Endodermal cell (in vitro differentiated cells): ENCODE measurements around the gene TSPAN18. TPM values are rescaled to one million over a fixed set of nuclear protein-coding genes. Genes with fewer than 3 reads are reported as not detected.
A peak's percentile ranks its signal among the peaks of the same experiment; 100 is the strongest.

ENCODE experiments used
- DNase-seq: peaks from one replicate; pipeline ENCODE4 v3.0.0-alpha.2; 2017
- H3K27ac ChIP-seq: 2 replicates; pipeline ENCODE4 v1.5.1; 2013; ENCODE audit warnings: mild to moderate bottlenecking, low read depth, low read length, moderate library complexity
- H3K27me3 ChIP-seq: 2 replicates; pipeline ENCODE4 v1.6.1; 2013; ENCODE audit warnings: mild to moderate bottlenecking, low read length, moderate library complexity; ENCODE audit not compliant: insufficient read depth, control insufficient read depth, poor library complexity, severe bottlenecking
- H3K36me3 ChIP-seq: 2 replicates; pipeline ENCODE4 v1.7.0; 2013; ENCODE audit warnings: mild to moderate bottlenecking, low read length, moderate library complexity; ENCODE audit not compliant: control insufficient read depth, insufficient read depth
- H3K4me1 ChIP-seq: one replicate; pipeline ENCODE4 v1.7.0; 2013; ENCODE audit warnings: low read length; ENCODE audit not compliant: control insufficient read depth, insufficient read depth
- H3K4me3 ChIP-seq: 2 replicates; pipeline ENCODE4 v1.5.1; 2013; ENCODE audit warnings: mild to moderate bottlenecking, low read length, moderate library complexity
- H3K9ac ChIP-seq: 2 replicates; pipeline ENCODE4 v1.6.1; 2013; ENCODE audit warnings: mild to moderate bottlenecking, low read length, moderate library complexity; ENCODE audit not compliant: poor library complexity, severe bottlenecking; ENCODE audit errors: extremely low read depth
- H3K9me3 ChIP-seq: 2 replicates; pipeline ENCODE4 v1.6.1; 2013; ENCODE audit warnings: mild to moderate bottlenecking, low read length, moderate library complexity; ENCODE audit not compliant: control insufficient read depth
- H3K27ac Mint-ChIP-seq: 2 replicates; pipeline ENCODE4 v1.8.0; 2020; ENCODE audit warnings: mixed read lengths
- H3K27me3 Mint-ChIP-seq: 2 replicates; pipeline ENCODE4 v1.8.0; 2021; ENCODE audit warnings: mild to moderate bottlenecking, mixed read lengths; ENCODE audit not compliant: insufficient read depth
- H3K36me3 Mint-ChIP-seq: 2 replicates; pipeline ENCODE4 v1.8.0; 2020; ENCODE audit warnings: low read depth, mixed read lengths
- H3K4me1 Mint-ChIP-seq: 2 replicates; pipeline ENCODE4 v1.8.0; 2020; ENCODE audit warnings: mixed read lengths
- H3K4me3 Mint-ChIP-seq: 2 replicates; pipeline ENCODE4 v1.8.0; 2020; ENCODE audit warnings: mild to moderate bottlenecking, moderate library complexity, mixed read lengths
- H3K9me3 Mint-ChIP-seq: 2 replicates; pipeline ENCODE4 v1.8.0; 2020; ENCODE audit warnings: mild to moderate bottlenecking, mixed read lengths
- CTCF ChIP-seq: fragments of 200-600 bp; sonication (generic); conservative IDR thresholded peaks from 2 replicates; pipeline ENCODE4 v1.5.0; 2021; ENCODE audit warnings: antibody characterized with exemption, mild to moderate bottlenecking
- WGBS, 2 experiments: methylation state at CpG; one replicate each; pipeline versions ENCODE4 v1.1.5 to v1.1.7; 2013; ENCODE audit warnings: missing lambda C conversion rate in 2 of 2, mixed read lengths in 1 of 2; ENCODE audit not compliant: insufficient coverage in 1 of 2, insufficient read length in 1 of 2; 5-methylcytosine and 5-hydroxymethylcytosine counted together
- total RNA-seq, 2 donors: library from RNA; stranded (reverse); fragmentation: NEBNext Ultra II Directional in 1 of 2; extraction: Animal tissue kit (Norgen Biotek cat#: 25700) in 1 of 2; gene quantifications; 2 replicates in 1 of 2; 3 replicates in 1 of 2; pipeline ENCODE4 v1.2.1, GENCODE V29; 2021

Gene TSPAN18
- total RNA-seq, 2 donors from 2014 or later = 28.0 to 28.7 TPM

- no peak overlapping the region for H3K27ac Mint-ChIP-seq
- no peaks in the 10 kb centered on the region for H3K4me1 Mint-ChIP-seq
- no peaks in the 10 kb centered on the region for H3K9me3 Mint-ChIP-seq
- DNase-seq = no peak
- peaks cover 43% of the 10 kb centered on the region for H3K36me3 Mint-ChIP-seq
- no peak for TF ChIP-seq CTCF
- Histone ChIP-seq H3K27ac (peak overlapping the region; percentile 24), H3K4me3 (no peak overlapping the region), H3K27me3 (no peaks in the 10 kb centered on the region), H3K36me3 (peaks cover 54% of the 10 kb centered on the region), H3K9ac (no peak overlapping the region), H3K9me3 (no peaks in the 10 kb centered on the region), H3K4me1 (no peaks in the 10 kb centered on the region)
- H3K27me3 Mint-ChIP-seq = no peaks in the 10 kb centered on the region
- WGBS, 2 experiments = 71 to 87% methylated on average over 1 to 12 of the region's 12 CpGs
- H3K4me3 Mint-ChIP-seq = no peak overlapping the region
Observed at GRCh38 chr11:44936951-44937543, 210.3 kb downstream of the TSPAN18 start.

GRCh38 chr11:44938066-44938691, 211.4 kb downstream of the TSPAN18 start:
- Histone ChIP-seq H3K9me3 (no peaks in the 10 kb centered on the region), H3K9ac (no peak overlapping the region), H3K36me3 (peaks cover 55% of the 10 kb centered on the region), H3K4me1 (peaks cover 2% of the 10 kb centered on the region), H3K27me3 (no peaks in the 10 kb centered on the region), H3K4me3 (no peak overlapping the region), H3K27ac (no peak overlapping the region)
- Mint-ChIP-seq H3K27me3 (no peaks in the 10 kb centered on the region), H3K4me3 (no peak overlapping the region), H3K36me3 (peaks cover 41% of the 10 kb centered on the region), H3K4me1 (peaks cover under 1% of the 10 kb centered on the region), H3K9me3 (no peaks in the 10 kb centered on the region), H3K27ac (no peak overlapping the region)
- TF ChIP-seq CTCF = no peak
- WGBS, 2 experiments = 93 to 94% methylated on average over 11 to 19 of the region's 19 CpGs
- DNase-seq = no peak

GRCh38 chr11:44939673-44940395, 213.1 kb downstream of the TSPAN18 start:
- WGBS, 2 experiments = 86 to 94% methylated on average over 11 to 22 of the region's 22 CpGs
- no peaks in the 10 kb centered on the region for H3K27me3 Mint-ChIP-seq
- peak; percentile 85 for DNase-seq
- H3K4me3 Mint-ChIP-seq = no peak overlapping the region
- H3K27ac Mint-ChIP-seq = peak overlapping the region; percentile 41
- H3K36me3 Mint-ChIP-seq = peaks cover 43% of the 10 kb centered on the region
- H3K27ac ChIP-seq = no peak overlapping the region
- H3K4me3 ChIP-seq = no peak overlapping the region
- TF ChIP-seq CTCF = peak; percentile 75
- H3K36me3 ChIP-seq = peaks cover 58% of the 10 kb centered on the region
- H3K9ac ChIP-seq = no peak overlapping the region
- H3K27me3 ChIP-seq = no peaks in the 10 kb centered on the region
- H3K4me1 ChIP-seq = peaks cover 9% of the 10 kb centered on the region
- H3K4me1 Mint-ChIP-seq = peaks cover 17% of the 10 kb centered on the region
- H3K9me3 Mint-ChIP-seq = no peaks in the 10 kb centered on the region
- no peaks in the 10 kb centered on the region for H3K9me3 ChIP-seq
